RPMI7951 (cell line): ENCODE data around the gene TMEM219. TPM values are rescaled to one million over a fixed set of nuclear protein-coding genes. Genes with fewer than 3 reads are reported as not detected.
A peak's percentile ranks its signal among the peaks of the same experiment; 100 is the strongest.

Source experiments
- DNase-seq: peaks from one replicate; pipeline ENCODE4 v3.0.0-alpha.2; 2012; ENCODE audit warnings: low read depth
- total RNA-seq: library from RNA; depleted of rRNA; stranded (reverse); fragments of >200 nt; shearing (Covaris generic); gene quantifications from 2 replicates; pipeline ENCODE4 v1.2.3, GENCODE V29; 2014

The TMEM219 gene
- total RNA-seq, 1 experiment from 2014 or later: 84.8 TPM

- DNase-seq: no peak
These were observed 20.9 kb downstream of the TMEM219 start for GRCh38 chr16:29982560-29983419.

GRCh38 chr16:29983420-29984136 lies 21.7 kb downstream of the TMEM219 start:
- no peak for DNase-seq

- no peak for DNase-seq
These were observed 22.4 kb downstream of the TMEM219 start for GRCh38 chr16:29984137-29984763.

- DNase-seq: no peak
These were observed 22.9 kb downstream of the TMEM219 start for GRCh38 chr16:29984764-29985147.

- no peak for DNase-seq
These were observed 23.5 kb downstream of the TMEM219 start for GRCh38 chr16:29985271-29985811.

GRCh38 chr16:29986231-29986630 lies 24.4 kb downstream of the TMEM219 start:
- DNase-seq: no peak

- DNase-seq: no peak
These were observed 25.1 kb downstream of the TMEM219 start for GRCh38 chr16:29986931-29987330.

- no peak for DNase-seq
These were observed 25.6 kb downstream of the TMEM219 start for GRCh38 chr16:29987371-29988085.

- DNase-seq: no peak
These were observed 26.6 kb downstream of the TMEM219 start for GRCh38 chr16:29988346-29989075.

- no peak for DNase-seq
These were observed 27.4 kb downstream of the TMEM219 start for GRCh38 chr16:29989111-29989858.

- DNase-seq: no peak
These were observed 28.2 kb downstream of the TMEM219 start for GRCh38 chr16:29990034-29990433.

- DNase-seq: no peak
These were observed 29.1 kb downstream of the TMEM219 start for GRCh38 chr16:29990883-29991570.

- DNase-seq: no peak
These were observed 29.7 kb downstream of the TMEM219 start for GRCh38 chr16:29991571-29991904.

- DNase-seq: peak; percentile 20
These were observed 30.6 kb downstream of the TMEM219 start for GRCh38 chr16:29992344-29992967.

GRCh38 chr16:29993191-29993902 lies 31.5 kb downstream of the TMEM219 start:
- no peak for DNase-seq

- DNase-seq: no peak
These were observed 32.2 kb downstream of the TMEM219 start for GRCh38 chr16:29993903-29994599.

- DNase-seq: peak; percentile 93
These were observed 32.9 kb downstream of the TMEM219 start for GRCh38 chr16:29994600-29995323.
